GM19043 (cell line): ENCODE results near the gene CGB3.
"Not testable (repeated sequence)": the region's sequence is repeated elsewhere in the genome, so short reads cannot be mapped to it uniquely, and the experiment has no call there.

Source experiments
- ATAC-seq: cut with Tn5 transposase; IDR thresholded peaks from one replicate; pipeline ENCODE4 v1.9.1; 2021; ENCODE audit warnings: low read depth; ENCODE audit not compliant: unreplicated experiment

The CGB3 gene

GRCh38 chr19:49043548-49043947 is 19.4 kb upstream of the CGB3 start, which contains the start of gene CGB5:
TSS of gene CGB5 (plus strand) at chr19:49043848. CDS start at chr19:49044210, 362 bp downstream.
- not testable (repeated sequence) for ATAC-seq

- ATAC-seq = not testable (repeated sequence)
Observed at GRCh38 chr19:49042666-49043065, 18.5 kb upstream of the CGB3 start.

- no peak for ATAC-seq
Observed at GRCh38 chr19:49042177-49042576, 18.0 kb upstream of the CGB3 start.

GRCh38 chr19:49039736-49040135 is 15.6 kb upstream of the CGB3 start:
- not testable (repeated sequence) for ATAC-seq

GRCh38 chr19:49038557-49039276 is 14.6 kb upstream of the CGB3 start:
- ATAC-seq = not testable (repeated sequence)

- not testable (repeated sequence) for ATAC-seq
Observed at GRCh38 chr19:49038111-49038510, 14.0 kb upstream of the CGB3 start.

- ATAC-seq = not testable (repeated sequence)
Observed at GRCh38 chr19:49036815-49037214, 12.7 kb upstream of the CGB3 start, which contains the start of gene CGB1. TSS of gene CGB1 (minus strand) at chr19:49036895. CDS start at chr19:49036711, 184 bp downstream.

- ATAC-seq = not testable (repeated sequence)
Observed at GRCh38 chr19:49031642-49032301, 7.6 kb upstream of the CGB3 start, which contains the start of gene CGB2. TSS of gene CGB2 (plus strand) at chr19:49031890. CDS start at chr19:49032096, 206 bp downstream.

- ATAC-seq = not testable (repeated sequence)
Observed at GRCh38 chr19:49030323-49030722, 6.2 kb upstream of the CGB3 start.

GRCh38 chr19:49029749-49030148 is 5.6 kb upstream of the CGB3 start:
- not testable (repeated sequence) for ATAC-seq

- not testable (repeated sequence) for ATAC-seq
Observed at GRCh38 chr19:49028686-49029085, 4.6 kb upstream of the CGB3 start.

GRCh38 chr19:49025599-49025998 is 1.5 kb upstream of the CGB3 start:
- not testable (repeated sequence) for ATAC-seq

- not testable (repeated sequence) for ATAC-seq
Observed at GRCh38 chr19:49025088-49025487, 955 bp upstream of the CGB3 start.

GRCh38 chr19:49022116-49022515 is 2.0 kb downstream of the CGB3 start:
- no peak for ATAC-seq

- ATAC-seq = no peak
Observed at GRCh38 chr19:49020931-49021895, 2.9 kb downstream of the CGB3 start.

- ATAC-seq = no peak
Observed at GRCh38 chr19:49020342-49020741, 3.8 kb downstream of the CGB3 start.

GRCh38 chr19:49019242-49019932 is 4.7 kb downstream of the CGB3 start:
- no peak for ATAC-seq

GRCh38 chr19:49018388-49019241 is 5.5 kb downstream of the CGB3 start:
- not testable (repeated sequence) for ATAC-seq
